NCI-H345 (cell line): Measurements from ENCODE around the gene SCT.

Experiments
- DNase-seq: peaks from one replicate; lab custom pipeline; 2025; lab: John Stamatoyannopoulos, UW

Gene SCT

DNA sequence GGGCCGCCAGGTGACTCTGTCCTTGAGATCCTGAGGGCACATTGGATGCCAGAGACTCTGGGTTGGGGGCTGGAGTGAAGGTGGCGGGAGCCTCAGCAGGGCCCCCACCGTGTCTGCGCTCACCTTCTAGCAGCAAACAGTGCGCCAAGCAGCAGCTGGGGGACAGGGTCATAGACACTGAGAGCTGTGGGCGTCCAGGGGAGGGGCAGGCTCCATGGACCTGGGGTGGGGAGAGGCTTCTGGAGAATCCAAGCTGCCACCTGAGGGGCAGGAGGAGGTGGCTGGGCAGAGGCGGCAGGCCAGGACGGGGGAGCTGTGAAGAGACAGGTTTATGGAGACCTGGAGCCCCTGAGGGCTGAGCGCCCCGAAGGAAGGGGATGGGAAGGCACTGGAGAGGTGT lies 42.7 kb downstream of the SCT start:
- no peak for DNase-seq

- DNase-seq: no peak
Measured at GRCh38 chr11:581752-582151, 45.2 kb downstream of the SCT start.

GRCh38 chr11:581342-581741 lies 45.6 kb downstream of the SCT start:
- no peak for DNase-seq

GRCh38 chr11:579830-580601 lies 47.0 kb downstream of the SCT start:
- no peak for DNase-seq

DNA sequence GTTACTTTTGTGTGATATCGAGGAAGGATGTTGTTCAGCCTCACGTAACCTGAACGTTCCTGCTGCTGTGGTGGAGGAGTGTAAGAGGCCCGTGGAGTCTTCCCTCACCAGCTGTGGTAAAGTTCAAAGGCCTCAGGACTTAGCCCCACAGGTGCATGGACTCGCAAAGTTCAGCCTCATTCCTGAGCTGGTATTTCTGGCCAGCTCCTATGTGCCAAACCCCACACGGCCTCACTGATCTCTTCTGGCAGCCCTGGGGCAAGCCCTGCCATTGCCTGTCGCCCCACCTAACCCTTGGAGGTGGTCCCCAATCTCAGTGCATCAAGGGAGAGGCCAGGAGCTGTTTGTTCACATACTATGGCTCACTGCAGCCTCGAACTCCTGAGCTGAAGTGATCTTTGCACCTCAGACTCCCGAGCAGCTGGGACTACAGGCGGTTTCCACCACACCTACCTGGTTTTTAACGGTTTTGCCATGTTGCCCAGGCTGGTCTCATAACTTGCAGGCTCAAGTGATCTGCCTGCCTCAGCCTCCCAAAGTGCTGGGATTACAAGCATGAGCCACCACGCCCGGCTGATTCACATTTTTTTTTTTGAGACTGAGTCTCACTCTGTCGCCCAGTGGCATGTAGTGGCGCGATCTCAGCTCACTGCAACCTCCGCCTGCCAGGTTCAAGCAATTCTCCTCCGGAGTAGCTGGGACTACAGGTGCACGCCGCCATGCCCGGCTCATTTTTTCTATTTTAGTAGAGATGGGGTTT lies 48.5 kb downstream of the SCT start:
- DNase-seq: no peak

GRCh38 chr11:577611-577894 lies 49.4 kb downstream of the SCT start:
- no peak for DNase-seq

DNA sequence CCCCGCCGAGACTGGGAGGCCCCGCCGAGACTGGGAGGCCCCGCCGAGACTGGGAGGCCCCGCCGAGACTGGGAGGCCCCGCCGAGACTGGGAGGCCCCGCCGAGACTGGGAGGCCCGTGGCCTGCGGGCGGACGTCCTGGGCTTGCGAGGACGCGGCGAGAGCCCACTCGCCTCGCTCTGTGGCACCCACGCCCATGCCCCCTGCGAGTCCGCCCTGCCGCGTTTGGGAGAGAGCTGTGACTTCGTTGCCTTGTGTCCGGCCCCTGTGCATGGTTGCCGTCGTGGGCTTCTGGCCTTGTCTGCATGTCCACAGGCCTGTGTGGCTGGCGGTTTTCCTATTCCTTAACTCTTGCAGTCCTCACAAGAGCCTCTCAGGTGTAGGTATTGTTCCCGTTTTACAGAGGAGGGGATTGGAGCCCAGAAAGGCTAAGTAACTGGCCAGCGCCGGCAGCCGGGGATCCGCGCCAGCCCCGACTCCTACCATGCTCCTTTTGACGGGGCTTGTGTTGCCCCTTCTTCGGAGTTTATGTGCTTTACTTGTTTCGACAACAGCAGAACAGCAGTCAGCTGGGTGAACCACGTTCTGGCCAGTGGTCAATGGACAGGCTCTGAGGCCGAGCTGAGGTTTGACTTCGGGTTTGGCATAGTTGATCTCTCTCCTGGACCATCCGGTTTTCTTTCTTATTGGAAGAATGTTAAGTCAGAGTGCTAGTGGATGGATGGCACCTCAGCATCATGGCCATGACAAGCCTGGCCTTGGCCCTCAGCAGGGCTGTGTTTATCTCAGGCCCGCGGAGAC lies 50.0 kb downstream of the SCT start:
- DNase-seq: no peak
